HG03354 (cell line): ENCODE data around the gene PAPLN.

ENCODE experiments used
- ATAC-seq: cut with Tn5 transposase; IDR thresholded peaks from one replicate; pipeline ENCODE4 v1.9.1; 2021; ENCODE audit warnings: mild to moderate bottlenecking; ENCODE audit not compliant: unreplicated experiment, poor library complexity, severe bottlenecking

Gene PAPLN

DNA sequence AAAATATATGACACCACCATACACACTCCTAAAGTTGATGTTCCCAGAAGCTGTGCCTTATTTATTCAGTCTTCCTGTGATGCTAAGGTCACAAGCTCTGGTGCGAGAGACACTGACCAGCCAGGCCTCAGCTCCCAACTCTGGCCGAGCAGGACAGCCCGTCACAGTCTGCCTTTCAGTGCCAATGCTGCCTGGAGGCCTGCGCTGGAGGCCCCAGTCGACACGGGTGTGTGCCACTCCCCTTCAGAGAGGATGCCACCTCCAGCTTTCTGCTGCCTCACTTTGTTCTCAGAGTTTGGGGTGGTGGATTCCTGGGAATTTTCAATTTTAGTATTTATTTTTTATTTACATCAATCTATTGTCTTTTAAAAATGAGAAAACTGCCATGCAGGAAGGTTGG, 7.3 kb upstream of the PAPLN start:
- no peak for ATAC-seq

DNA sequence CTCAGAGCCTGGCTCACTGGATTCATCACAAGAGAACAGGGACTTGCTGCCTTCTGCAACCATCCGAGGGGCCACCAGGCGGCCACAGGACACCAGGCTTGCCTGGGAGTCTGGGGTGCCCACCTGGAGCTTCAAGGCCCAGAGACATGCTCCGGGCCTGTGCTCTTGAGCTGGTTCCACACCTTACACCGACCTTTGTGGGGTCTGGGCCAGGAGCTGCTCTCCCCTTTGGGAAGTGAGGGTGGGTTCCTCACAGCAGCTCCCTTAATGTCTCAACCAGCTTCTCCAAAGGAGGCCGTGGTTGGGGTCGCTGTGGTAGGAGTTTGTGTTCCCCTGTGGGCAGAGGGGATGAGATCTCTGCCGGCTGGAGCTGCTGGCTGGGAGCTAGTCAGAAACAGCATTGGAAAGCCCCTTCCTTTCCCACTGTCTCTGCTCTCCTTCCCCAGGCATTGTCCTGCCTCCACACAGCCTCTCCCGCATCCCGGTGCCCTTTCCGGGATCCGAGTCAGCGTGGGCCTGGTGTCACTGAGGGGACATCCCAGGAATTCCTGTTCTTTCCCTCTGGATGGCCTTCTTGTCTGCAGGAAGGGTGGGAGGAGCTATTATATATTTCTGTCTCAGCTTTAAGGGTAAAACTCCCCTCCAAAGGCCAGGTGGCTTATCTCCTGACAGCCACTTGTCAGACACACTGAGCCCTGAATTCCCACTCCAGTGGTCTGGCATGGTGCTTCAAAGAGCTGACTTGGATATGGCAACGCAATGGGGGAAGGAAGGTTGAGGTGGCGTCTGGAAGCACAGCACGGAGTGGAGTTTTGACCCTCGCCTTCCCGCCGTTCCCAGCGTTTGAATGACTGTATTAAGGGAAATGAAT, 5.1 kb upstream of the PAPLN start:
- ATAC-seq: no peak

- ATAC-seq: no peak
Observed at GRCh38 chr14:73232984-73233383, 4.3 kb upstream of the PAPLN start.

DNA sequence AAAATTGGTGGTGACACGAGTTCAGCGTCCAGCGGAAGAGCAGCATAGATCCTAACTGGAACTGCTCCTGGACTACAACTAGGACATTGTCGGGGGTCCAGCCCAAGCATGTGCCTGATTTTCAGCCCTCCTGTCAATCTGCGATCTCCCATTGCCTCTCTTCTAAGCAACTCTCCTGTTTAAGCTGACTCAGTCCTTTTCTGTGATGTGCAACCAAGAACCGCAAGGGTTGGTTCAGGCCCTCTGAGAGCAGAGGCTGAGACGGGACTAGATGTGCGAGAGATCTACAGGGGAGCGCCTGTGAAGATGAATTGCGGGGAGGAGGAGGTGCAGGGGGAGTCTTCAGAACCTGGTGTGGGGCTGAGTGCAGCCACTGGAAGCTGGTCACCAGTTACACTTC, 3.7 kb upstream of the PAPLN start:
- no peak for ATAC-seq

DNA sequence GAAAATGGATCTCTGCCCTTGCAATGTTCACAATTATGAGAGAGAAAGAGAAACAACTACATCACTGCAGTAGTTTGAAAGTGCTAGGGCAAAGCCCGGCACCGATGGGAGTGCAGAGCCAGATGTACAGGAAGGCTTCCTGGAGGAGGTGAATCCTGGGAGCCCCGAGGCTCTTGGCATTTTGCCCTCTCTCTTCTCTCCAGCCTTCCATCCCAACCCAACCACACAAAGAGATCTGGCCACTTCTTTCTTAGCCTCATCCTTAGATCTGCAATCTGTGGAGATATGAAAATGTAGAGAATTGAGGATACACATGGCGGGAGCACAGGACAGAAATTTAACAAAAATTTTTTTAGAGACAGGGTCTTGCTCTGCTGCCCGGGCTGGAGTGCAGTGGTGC, 3.3 kb upstream of the PAPLN start:
- ATAC-seq: no peak

GRCh38 chr14:73234586-73235394, 2.5 kb upstream of the PAPLN start:
- ATAC-seq: no peak

DNA sequence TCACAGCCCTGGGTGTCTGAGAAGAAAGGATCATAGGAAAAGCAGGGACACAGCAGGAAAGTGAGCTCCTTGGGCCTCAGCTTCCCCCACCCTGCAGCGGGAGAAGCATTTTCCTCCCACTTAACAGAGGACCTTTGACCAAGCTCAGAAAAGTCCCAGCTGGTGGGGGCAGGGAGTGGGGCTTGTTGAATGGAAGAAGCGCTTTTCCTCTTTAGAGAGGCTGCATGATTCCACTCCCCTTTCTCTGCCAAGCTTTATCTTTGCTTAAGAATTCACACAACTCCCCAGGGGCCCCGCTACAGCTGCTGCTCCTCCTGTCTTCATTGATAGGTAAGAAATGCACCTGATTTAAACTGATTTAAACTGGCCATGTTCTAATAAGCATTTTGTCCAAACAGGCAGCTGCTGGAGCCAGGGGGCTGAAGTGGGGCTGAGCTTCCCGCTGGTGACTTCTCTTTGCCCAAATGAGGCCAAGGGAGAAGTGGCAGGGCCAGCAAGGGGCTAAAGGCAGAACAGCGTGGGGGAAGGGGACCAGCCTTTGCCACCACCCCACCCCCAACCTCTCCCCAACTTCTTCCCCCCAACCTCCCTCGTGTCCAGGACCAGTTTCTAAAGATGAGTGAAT, 1.7 kb upstream of the PAPLN start:
- ATAC-seq: no peak

GRCh38 chr14:73236157-73236556, 1.1 kb upstream of the PAPLN start:
- ATAC-seq: no peak

- no peak for ATAC-seq
Observed at GRCh38 chr14:73236752-73237218, 521 bp upstream of the PAPLN start.

- no peak for ATAC-seq
Observed at GRCh38 chr14:73237786-73238423, 599 bp downstream of the PAPLN start.

GRCh38 chr14:73238424-73238852, 1.1 kb downstream of the PAPLN start:
- ATAC-seq: no peak

DNA sequence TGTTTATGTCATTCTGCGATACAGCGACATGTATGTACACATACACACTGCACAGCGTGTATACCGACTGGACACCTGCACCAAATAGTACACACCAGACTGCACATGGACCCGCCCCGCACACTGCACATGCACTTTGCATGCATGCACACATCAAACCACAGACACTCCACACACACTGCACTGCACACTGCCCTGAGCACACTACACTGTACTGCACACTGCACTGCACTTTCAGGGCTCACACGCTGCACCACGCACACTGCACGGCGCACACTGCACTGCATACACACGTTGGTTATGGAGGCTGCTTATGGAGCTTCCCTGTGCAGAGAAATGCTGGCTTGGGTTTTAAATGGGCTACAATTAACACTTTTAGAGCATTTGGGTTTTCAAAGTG, 1.6 kb downstream of the PAPLN start:
- ATAC-seq: no peak

DNA sequence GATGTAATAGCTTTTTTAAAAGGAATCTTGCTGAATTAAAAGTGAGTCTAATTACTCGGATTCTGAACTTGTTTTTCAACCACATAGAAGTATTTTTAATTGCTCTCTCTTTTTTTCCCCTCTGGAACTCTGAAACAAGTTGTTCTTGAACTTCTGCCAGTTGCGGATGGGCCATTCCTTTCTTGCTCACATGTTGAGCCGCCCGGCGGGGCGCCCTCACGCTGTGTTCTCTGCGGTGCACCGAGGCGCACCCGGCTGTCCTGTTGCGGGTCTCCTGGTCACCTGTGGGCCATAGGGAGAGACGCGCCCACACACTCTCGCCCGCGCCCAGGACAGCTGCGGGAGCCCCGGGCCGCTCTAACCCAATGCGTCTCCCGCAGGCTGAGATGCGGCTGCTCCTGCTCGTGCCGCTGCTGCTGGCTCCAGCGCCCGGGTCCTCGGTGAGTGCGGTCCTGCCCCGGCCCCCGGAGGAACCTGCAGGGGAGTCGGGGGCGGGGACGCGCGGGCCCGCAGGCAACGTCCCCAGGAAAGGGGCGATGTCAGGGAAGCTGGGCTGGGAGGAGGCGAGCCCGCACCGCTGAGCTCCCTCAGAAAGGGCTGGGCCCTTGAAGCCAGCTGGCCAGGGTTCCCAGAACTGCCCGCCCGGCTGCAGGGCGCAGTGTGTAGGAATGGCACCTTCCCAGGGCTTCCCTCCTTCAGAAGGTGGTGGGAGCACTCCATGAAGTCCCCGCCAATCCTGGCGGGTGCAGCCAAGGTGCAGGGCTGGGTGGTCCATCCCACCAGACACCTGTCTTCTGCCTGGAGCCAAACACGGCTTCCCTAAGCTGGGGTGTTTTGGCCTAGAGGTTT, 2.3 kb downstream of the PAPLN start:
- no peak for ATAC-seq

DNA sequence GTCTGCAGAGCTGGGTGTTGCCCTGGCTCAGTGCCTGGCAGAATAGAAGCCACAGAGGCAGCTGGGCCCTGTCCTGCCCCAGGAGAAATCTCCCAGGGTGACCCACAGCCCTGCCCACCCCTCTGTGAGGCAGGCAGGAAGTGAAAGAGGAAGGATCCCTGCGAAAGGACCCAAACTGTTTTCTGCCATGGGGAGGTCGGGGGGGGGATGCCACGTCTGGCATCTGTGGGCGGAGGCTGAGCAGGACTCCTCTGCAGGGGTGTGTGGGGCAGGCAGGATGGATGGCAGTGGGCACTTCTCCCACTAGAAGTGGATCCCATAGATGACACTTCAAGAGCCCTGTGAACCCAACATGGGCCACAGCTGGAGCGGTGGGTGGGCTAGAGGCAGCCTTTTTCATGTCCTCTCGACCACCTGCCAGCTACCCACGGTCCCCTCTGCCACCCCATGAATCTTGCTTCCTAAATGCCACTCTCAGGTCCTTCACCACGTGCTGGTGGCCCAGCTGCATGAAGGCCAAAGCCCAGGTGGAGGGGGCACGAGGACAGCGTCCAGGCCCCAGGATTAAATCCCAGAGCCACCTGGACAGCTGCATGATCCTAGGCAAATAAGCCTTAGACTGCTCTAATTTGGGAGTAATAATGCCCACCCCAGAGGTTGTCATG, 3.6 kb downstream of the PAPLN start:
- no peak for ATAC-seq

- ATAC-seq: no peak
Observed at GRCh38 chr14:73241481-73242165, 4.3 kb downstream of the PAPLN start.

GRCh38 chr14:73242357-73242901, 5.1 kb downstream of the PAPLN start:
- no peak for ATAC-seq

DNA sequence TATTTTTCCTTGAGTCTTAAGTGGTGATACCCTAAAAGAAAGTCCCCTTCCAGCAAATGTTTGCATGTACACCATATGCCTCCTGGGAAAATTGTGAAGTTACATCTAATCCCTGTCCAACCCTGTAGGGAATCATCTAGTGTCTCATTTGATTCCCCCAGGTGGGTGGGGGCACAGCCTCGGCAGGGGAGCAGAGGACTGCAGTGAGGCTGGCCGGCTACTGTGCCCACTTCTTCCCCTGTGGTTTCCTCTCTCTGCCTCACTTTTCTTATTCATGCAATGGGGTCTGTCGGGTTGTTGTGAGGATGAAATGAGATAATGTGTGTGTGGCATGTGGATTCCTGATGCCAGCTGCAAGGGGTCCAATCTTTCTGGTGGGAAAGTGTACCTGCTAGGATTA, 6.0 kb downstream of the PAPLN start:
- no peak for ATAC-seq

DNA sequence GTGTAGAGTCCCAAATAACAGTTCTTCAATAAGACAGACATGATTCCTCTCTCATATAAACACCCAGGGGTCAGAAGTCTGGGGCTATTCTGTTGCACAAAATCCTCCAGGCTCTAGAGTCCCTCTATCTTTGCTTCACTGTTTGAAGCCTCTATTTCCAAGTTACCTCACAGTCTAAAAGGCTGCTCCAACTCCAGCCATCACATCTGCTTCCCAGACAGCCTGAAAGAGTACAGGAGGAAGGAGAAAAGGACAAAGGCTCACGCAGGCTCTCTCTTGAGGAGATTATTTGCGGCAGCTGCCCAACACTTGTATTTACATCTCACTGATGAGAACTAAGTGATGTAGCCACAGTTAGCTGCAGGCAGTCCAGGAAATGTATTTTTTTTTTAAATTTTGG, 6.4 kb downstream of the PAPLN start:
- ATAC-seq: no peak
